Body of pancreas (tissue), 4 donors: ENCODE results near the gene SYCE3.

ENCODE experiments used
- CTCF ChIP-seq, 7 experiments: fragments of 450-650 bp in 4 of 7; fragments of 200-600 bp in 3 of 7; sonication (generic) in 3 of 7; IDR thresholded peaks; one replicate each; pipeline ENCODE4 v1.5.1; 2016 to 2019; ENCODE audit warnings: antibody characterized with exemption in 7 of 7
- POLR2A ChIP-seq, 3 donors: fragments of 450-650 bp; IDR thresholded peaks; one replicate each; pipeline ENCODE4 v1.6.1; 2016; ENCODE audit warnings: antibody characterized with exemption in 3 of 3, mild to moderate bottlenecking in 2 of 3

- TF ChIP-seq CTCF (IDR thresholded peaks at IDR 0.05) (no peak), POLR2A (IDR thresholded peaks at IDR 0.05) (no peak)
Observed at GRCh38 chr22:50544746-50545253, 17.9 kb downstream of the SYCE3 start.
